Gastroesophageal sphincter (tissue), 4 donors: Measurements from ENCODE around the gene NUP155. TPM values are rescaled to one million over a fixed set of nuclear protein-coding genes. Genes with fewer than 3 reads are reported as not detected.
"Not testable (repeated sequence)": the region's sequence is repeated elsewhere in the genome, so short reads cannot be mapped to it uniquely, and the experiment has no call there.

Source experiments
- ATAC-seq: fragments of 150-250 bp; one replicate; pipeline ENCODE4 v1.9.1; 2016; ENCODE audit warnings: mild to moderate bottlenecking, moderate library complexity
- H3K27ac ChIP-seq, 4 donors: fragments of 200-600 bp; sonication (generic) in 3 of 4; 1 replicate in 3 of 4; 2 replicates in 1 of 4; pipeline ENCODE4 v1.5.1; 2016 to 2019
- H3K27me3 ChIP-seq: fragments of 200-600 bp; sonication (generic); one replicate; pipeline ENCODE4 v1.5.1; 2019
- H3K36me3 ChIP-seq, 2 donors: fragments of 200-600 bp; sonication (generic); one replicate each; pipeline ENCODE4 v1.5.1; 2019; ENCODE audit warnings: control low read depth in 1 of 2
- H3K4me1 ChIP-seq, 3 donors: fragments of 200-600 bp; sonication (generic); 1 replicate in 2 of 3; 2 replicates in 1 of 3; pipeline ENCODE4 v1.5.1; 2016 to 2019; ENCODE audit warnings: control low read depth in 2 of 3
- H3K4me3 ChIP-seq, 2 donors: fragments of 200-600 bp; sonication (generic); one replicate each; pipeline ENCODE4 v1.5.1; 2019; ENCODE audit warnings: mild to moderate bottlenecking in 1 of 2, moderate library complexity in 1 of 2
- H3K9me3 ChIP-seq, 3 donors: fragments of 200-600 bp; sonication (generic); one replicate each; pipeline ENCODE4 v1.5.1; 2017 to 2019; ENCODE audit warnings: control low read depth in 2 of 3
- EP300 ChIP-seq: sonication (generic); formaldehyde crosslinking; IDR thresholded peaks from one replicate; pipeline ENCODE4 v1.6.1; 2017; ENCODE audit warnings: antibody characterized with exemption, mild to moderate bottlenecking
- POLR2A ChIP-seq, 2 donors: fragments of 450-650 bp; IDR thresholded peaks; one replicate each; pipeline ENCODE4 v1.6.1; 2017; ENCODE audit warnings: antibody characterized with exemption in 2 of 2, mild to moderate bottlenecking in 2 of 2, moderate library complexity in 1 of 2
- POLR2AphosphoS5 ChIP-seq: sonication (generic); formaldehyde crosslinking; IDR thresholded peaks from one replicate; pipeline ENCODE4 v1.6.1; 2017; ENCODE audit warnings: antibody characterized with exemption
- WGBS, 2 donors: methylation state at CpG; one replicate each; pipeline ENCODE4 v1.1.5; 2018; ENCODE audit warnings: low coverage in 1 of 2; 5-methylcytosine and 5-hydroxymethylcytosine counted together
- total RNA-seq, 4 donors: library from RNA; depleted of rRNA; stranded (reverse); fragments of >200 nt; gene quantifications; one replicate each; pipeline ENCODE4 v1.1.0, GENCODE V29; 2016
- TF ChIP-seq, protein P1 (sequence below), 4 experiments: fragments of 200-600 bp in 2 of 4; fragments of 450-650 bp in 2 of 4; sonication (generic) in 1 of 4; IDR thresholded peaks; one replicate each; pipeline ENCODE4 v1.5.1; 2017 to 2019; ENCODE audit warnings: antibody characterized with exemption in 4 of 4, mild to moderate bottlenecking in 2 of 4, moderate library complexity in 2 of 4

NUP155 gene
- total RNA-seq, 4 donors from 2014 or later: 15.6 to 22.3 (median 18.8) TPM

DNA sequence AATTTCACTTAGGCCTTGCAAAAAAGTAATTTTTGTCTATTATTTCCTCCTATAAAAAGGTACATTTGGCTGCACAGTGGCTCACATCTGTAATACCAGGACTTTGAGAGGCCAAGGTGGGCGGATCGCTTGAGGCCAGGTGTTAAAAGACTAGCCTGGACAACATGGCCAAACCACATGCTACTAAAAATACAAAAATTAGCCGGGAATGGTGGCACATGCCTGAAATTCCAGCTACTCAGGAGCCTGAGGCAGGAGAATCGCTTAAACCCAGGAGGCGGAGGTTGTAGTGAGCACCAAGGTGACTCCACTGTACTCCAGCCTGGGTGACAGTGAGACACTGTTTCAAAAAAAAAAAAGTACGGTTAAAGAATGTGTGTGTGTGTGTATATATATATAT lies 15.7 kb downstream of the NUP155 start:
- Histone ChIP-seq H3K4me3 (no peak overlapping the region), H3K36me3 (peaks cover 0 to 86% of the 10 kb centered on the region in 2 donors), H3K27ac (no peak overlapping the region), H3K4me1 (no peaks in the 10 kb centered on the region), H3K9me3 (no peaks in the 10 kb centered on the region), H3K27me3 (no peaks in the 10 kb centered on the region)
- 88 to 99% methylated on average over 6 of the region's 6 CpGs for WGBS, 2 donors
- TF ChIP-seq POLR2AphosphoS5 (no peak), POLR2A (IDR thresholded peaks at IDR 0.05) (no peak), EP300 (no peak)
- TF ChIP-seq, protein P1, sequence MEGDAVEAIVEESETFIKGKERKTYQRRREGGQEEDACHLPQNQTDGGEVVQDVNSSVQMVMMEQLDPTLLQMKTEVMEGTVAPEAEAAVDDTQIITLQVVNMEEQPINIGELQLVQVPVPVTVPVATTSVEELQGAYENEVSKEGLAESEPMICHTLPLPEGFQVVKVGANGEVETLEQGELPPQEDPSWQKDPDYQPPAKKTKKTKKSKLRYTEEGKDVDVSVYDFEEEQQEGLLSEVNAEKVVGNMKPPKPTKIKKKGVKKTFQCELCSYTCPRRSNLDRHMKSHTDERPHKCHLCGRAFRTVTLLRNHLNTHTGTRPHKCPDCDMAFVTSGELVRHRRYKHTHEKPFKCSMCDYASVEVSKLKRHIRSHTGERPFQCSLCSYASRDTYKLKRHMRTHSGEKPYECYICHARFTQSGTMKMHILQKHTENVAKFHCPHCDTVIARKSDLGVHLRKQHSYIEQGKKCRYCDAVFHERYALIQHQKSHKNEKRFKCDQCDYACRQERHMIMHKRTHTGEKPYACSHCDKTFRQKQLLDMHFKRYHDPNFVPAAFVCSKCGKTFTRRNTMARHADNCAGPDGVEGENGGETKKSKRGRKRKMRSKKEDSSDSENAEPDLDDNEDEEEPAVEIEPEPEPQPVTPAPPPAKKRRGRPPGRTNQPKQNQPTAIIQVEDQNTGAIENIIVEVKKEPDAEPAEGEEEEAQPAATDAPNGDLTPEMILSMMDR (IDR thresholded peaks at IDR 0.05): no peak
- no peak for ATAC-seq

DNA sequence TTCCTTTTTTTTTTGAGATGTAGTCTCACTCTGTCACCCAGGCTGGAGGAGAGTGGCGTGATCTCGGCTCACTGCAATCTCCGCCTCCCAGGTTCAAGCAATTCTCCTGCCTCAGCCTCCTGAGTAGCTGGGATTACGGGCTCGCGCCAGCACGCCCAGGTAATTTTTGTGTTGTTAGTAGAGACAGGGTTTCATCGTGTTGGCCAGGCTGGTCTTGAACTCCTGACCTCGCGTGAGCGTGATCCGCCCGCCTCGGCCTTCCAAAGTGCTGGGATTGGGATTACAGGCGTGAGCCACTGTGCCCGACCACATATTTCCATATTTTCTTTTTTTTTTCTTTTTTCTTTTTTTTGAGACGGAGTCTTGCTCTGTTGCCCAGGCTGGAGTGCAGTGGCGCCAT lies 28.2 kb downstream of the NUP155 start:
- H3K27ac ChIP-seq, H3K27me3 ChIP-seq, H3K9me3 ChIP-seq, H3K4me3 ChIP-seq, ATAC-seq, H3K4me1 ChIP-seq: not testable (repeated sequence)
- peaks cover 0 to 99% of the 10 kb centered on the region in 2 donors for H3K36me3 ChIP-seq
- 80 to 95% methylated on average over 4 to 11 of the region's 18 CpGs for WGBS, 2 donors

DNA sequence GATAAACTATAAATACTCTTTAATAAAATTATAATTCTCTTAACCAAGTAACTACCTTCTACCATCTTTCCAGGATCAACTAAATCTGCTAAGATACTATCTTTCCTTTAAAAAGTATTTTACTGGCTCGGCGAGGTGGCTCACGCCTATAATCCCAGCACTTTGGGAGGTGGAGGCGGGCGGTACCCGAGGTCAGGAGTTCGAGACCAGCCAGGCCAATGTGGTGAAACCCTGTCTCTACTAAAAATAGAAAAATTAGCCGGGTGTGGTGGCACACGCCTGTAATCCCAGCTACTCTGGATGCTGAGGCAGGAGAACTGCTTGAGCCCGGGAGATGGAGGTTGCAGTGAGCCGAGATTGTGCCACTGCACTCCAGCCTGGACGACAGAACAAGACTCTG lies 36.2 kb downstream of the NUP155 start:
- H3K27ac ChIP-seq, H3K27me3 ChIP-seq, H3K9me3 ChIP-seq, H3K4me1 ChIP-seq, H3K4me3 ChIP-seq, ATAC-seq: not testable (repeated sequence)
- WGBS, 2 donors: 95% methylated on average over 7 of the region's 12 CpGs; no CpG with 5 or more reads in 1 of the 2 donors
- H3K36me3 ChIP-seq: peaks cover 0 to 100% of the 10 kb centered on the region in 2 donors

DNA sequence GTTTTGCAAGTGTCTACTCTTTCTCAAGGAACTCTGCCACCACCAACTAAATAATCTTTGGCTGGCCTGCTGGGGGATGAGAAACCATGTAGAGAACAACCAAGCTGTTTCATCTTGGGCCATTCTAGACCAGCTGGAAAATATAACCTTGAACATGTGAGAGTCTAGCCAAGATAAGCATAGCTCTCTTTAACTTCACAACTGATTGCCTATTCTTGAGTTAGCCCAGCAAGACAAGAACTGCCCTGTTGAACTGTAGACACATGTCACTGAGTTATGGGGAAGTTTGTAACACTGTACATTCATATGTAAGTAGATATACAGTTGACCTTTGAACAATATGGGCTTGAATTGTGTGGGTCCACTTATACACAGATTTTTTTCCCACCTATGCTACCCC lies 44.4 kb downstream of the NUP155 start:
- H3K4me3 ChIP-seq: no peak overlapping the region
- H3K27ac ChIP-seq: no peak overlapping the region
- TF ChIP-seq, protein P1 (IDR thresholded peaks at IDR 0.05): no peak
- no peak for TF ChIP-seq EP300
- no peak for TF ChIP-seq POLR2A (IDR thresholded peaks at IDR 0.05)
- no peak for TF ChIP-seq POLR2AphosphoS5
- no peaks in the 10 kb centered on the region for H3K9me3 ChIP-seq
- H3K27me3 ChIP-seq: no peaks in the 10 kb centered on the region
- peaks cover 2 to 96% of the 10 kb centered on the region in 2 donors for H3K36me3 ChIP-seq
- no peak for ATAC-seq
- no peaks in the 10 kb centered on the region for H3K4me1 ChIP-seq

DNA sequence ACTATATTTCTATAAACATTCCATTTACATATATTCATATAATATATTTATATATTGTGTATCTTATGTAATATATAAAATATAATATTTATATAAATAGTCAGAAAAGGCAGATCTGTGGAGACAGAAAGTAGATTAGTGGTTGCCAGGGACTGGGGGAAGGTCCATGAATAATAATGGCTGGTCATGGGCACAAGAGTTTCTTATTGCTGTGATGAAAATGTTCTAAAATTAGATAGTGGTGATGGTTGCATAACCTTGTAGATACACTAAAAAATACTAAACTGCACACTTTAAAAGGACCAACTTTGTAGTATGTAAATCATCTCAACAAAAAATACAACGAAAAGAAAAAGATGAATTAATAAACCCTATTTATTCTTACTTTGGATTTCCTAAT lies 47.3 kb downstream of the NUP155 start:
- 75 to 84% methylated on average over 1 of the region's 1 CpG for WGBS, 2 donors
- Histone ChIP-seq H3K9me3 (no peaks in the 10 kb centered on the region), H3K27me3 (no peaks in the 10 kb centered on the region), H3K4me3 (no peak overlapping the region), H3K27ac (no peak overlapping the region), H3K36me3 (peaks cover 2 to 95% of the 10 kb centered on the region in 2 donors), H3K4me1 (no peaks in the 10 kb centered on the region)
- TF ChIP-seq POLR2AphosphoS5 (no peak), EP300 (no peak), POLR2A (IDR thresholded peaks at IDR 0.05) (no peak)
- TF ChIP-seq, protein P1 (IDR thresholded peaks at IDR 0.05): no peak
- no peak for ATAC-seq

DNA sequence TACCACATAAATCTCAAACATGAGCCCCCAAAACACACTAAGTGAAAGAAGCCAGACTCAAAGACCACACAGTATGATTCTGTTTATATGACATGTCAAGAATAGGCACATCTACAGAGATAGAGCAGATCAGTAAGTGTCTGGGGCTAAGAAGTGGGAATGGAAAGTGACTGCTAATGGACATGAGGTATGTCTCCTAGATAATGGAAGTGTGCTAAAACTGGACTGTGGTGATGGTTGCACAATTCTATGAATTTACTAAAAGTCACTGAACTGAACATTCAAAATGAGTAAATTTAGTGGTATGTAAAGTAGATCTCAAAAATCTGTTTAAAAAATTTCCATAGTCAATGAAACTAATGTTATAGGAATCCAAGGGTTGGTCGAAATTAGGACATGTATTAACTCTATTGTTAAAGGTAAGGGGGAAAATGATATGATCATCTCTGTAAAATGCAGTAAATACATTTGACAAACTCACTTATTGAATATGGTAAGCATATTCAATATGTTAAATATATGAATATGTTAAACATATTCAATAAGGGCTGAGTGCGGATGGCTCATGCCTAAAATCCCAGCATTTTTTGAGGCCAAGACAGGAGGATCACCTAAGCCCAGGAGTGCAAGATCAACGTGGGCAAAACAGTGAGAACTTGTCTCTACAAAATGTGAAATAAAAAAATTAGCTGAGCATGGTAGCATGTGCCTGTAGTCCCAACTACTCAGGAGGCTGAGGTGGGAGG lies 51.7 kb downstream of the NUP155 start:
- WGBS, 2 donors: 75 to 96% methylated on average over 2 to 3 of the region's 3 CpGs
- peaks cover 0 to 95% of the 10 kb centered on the region in 2 donors for H3K36me3 ChIP-seq
- TF ChIP-seq POLR2A (IDR thresholded peaks at IDR 0.05) (no peak), POLR2AphosphoS5 (no peak)

More for the DNA sequence above, 51.7 kb downstream of the NUP155 start:
- no peak overlapping the region for H3K27ac ChIP-seq
- H3K9me3 ChIP-seq: no peaks in the 10 kb centered on the region
- no peaks in the 10 kb centered on the region for H3K27me3 ChIP-seq
- no peaks in the 10 kb centered on the region for H3K4me1 ChIP-seq
- ATAC-seq: no peak
- H3K4me3 ChIP-seq: no peak overlapping the region
